ENCODE measurements around the gene RCN2. TPM values are rescaled to one million over a fixed set of nuclear protein-coding genes. Genes with fewer than 3 reads are reported as not detected.

The RCN2 gene
- total and polyA plus RNA-seq, 2 experiments from 2014 or later, result 68.4 to 150 TPM

- Histone ChIP-seq H3K4me1 (ENCODE audit: low read depth) (no peaks in the 10 kb centered on the region), H3K4me3 (no peak overlapping the region), H3K9me3 (ENCODE audit: low read depth) (no peaks in the 10 kb centered on the region), H3K36me3 (no peaks in the 10 kb centered on the region), H3K27ac (no peak overlapping the region), H3K27me3 (no peaks in the 10 kb centered on the region)
- TF ChIP-seq CTCF (IDR thresholded peaks at IDR 0.05; ENCODE audit: low read depth, low read length), result no peak
- no peak for DNase-seq (ENCODE audit: low read depth in 1 of 2, low spot score in 1 of 2)
Measured at GRCh38 chr15:77001351-77001750, 69.8 kb downstream of the RCN2 start.

- Histone ChIP-seq H3K4me1 (ENCODE audit: low read depth) (no peaks in the 10 kb centered on the region), H3K36me3 (no peaks in the 10 kb centered on the region), H3K4me3 (no peak overlapping the region), H3K27ac (no peak overlapping the region), H3K9me3 (ENCODE audit: low read depth) (no peaks in the 10 kb centered on the region), H3K27me3 (no peaks in the 10 kb centered on the region)
- no peak for DNase-seq (ENCODE audit: low read depth in 1 of 2, low spot score in 1 of 2)
- TF ChIP-seq CTCF (IDR thresholded peaks at IDR 0.05; ENCODE audit: low read depth, low read length), result no peak
Measured at GRCh38 chr15:77001966-77002365, 70.4 kb downstream of the RCN2 start.

GRCh38 chr15:77002436-77002835 is 70.9 kb downstream of the RCN2 start:
- no peak for TF ChIP-seq CTCF (IDR thresholded peaks at IDR 0.05; ENCODE audit: low read depth, low read length)
- no peak for DNase-seq (ENCODE audit: low read depth in 1 of 2, low spot score in 1 of 2)

GRCh38 chr15:77002954-77003912 is 71.7 kb downstream of the RCN2 start:
- Histone ChIP-seq H3K4me1 (ENCODE audit: low read depth) (no peaks in the 10 kb centered on the region), H3K4me3 (no peak overlapping the region), H3K27me3 (no peaks in the 10 kb centered on the region), H3K36me3 (no peaks in the 10 kb centered on the region), H3K9me3 (ENCODE audit: low read depth) (no peaks in the 10 kb centered on the region), H3K27ac (no peak overlapping the region)
- no peak for TF ChIP-seq CTCF (IDR thresholded peaks at IDR 0.05; ENCODE audit: low read depth, low read length)
- DNase-seq (ENCODE audit: low read depth in 1 of 2, low spot score in 1 of 2), result no peak

More at GRCh38 chr15:77002436-77002835, 70.9 kb downstream of the RCN2 start:
- H3K4me3 ChIP-seq, result no peak overlapping the region
- no peaks in the 10 kb centered on the region for H3K9me3 ChIP-seq (ENCODE audit: low read depth)
- no peaks in the 10 kb centered on the region for H3K27me3 ChIP-seq
- H3K27ac ChIP-seq, result no peak overlapping the region
- H3K36me3 ChIP-seq, result no peaks in the 10 kb centered on the region
- no peaks in the 10 kb centered on the region for H3K4me1 ChIP-seq (ENCODE audit: low read depth)

Other genes starting within 250 kb of the RCN2 start
- 17.9 and 27.0 TPM in 2 replicates for gene SCAPER, start 26.4 kb upstream of the RCN2 start, total RNA-seq
- 35.7 and 36.8 TPM in 2 replicates for gene SCAPER, start 26.4 kb upstream of the RCN2 start, polyA plus RNA-seq
- gene PSTPIP1, start 63.4 kb downstream of the RCN2 start, total RNA-seq, result 0.63 TPM in 1 of 2 replicates, not detected in the other
- gene PSTPIP1, start 63.4 kb downstream of the RCN2 start, polyA plus RNA-seq, result 0.26 and 0.55 TPM in 2 replicates
- gene TSPAN3, start 139.4 kb downstream of the RCN2 start, total RNA-seq, result 302 and 316 TPM in 2 replicates
- 411 and 427 TPM in 2 replicates for gene TSPAN3, start 139.4 kb downstream of the RCN2 start, polyA plus RNA-seq